HepG2 (cell line): ENCODE measurements around the gene RNPS1. TPM values are rescaled to one million over a fixed set of nuclear protein-coding genes. Genes with fewer than 3 reads are reported as not detected.

Experiments used
- ATAC-seq: fragments of 200-7000 bp; cut with Tn5 transposase; 3 replicates; pipeline ENCODE4 v1.9.1; 2020; ENCODE audit warnings: mild to moderate bottlenecking, moderate library complexity
- BruUV-seq: library from RNA; stranded (reverse); fragments of 400-500 nt; replicated peaks from 2 replicates; lab custom pipeline; 2021; lab: Mats Ljungman, UMichigan
- CTCF ChIA-PET: fragments of 300-600 bp; formaldehyde crosslinking; extraction: SDS; loops from one replicate; lab custom pipeline; 2021; ENCODE audit warnings: low total read pairs, inconsistent platforms, low intra/inter-chr PET ratio; lab: Yijun Ruan, JAX
- POLR2A ChIA-PET: fragments of 350-600 bp; sonication (Branson Sonifier 250); formaldehyde crosslinking; loops from one replicate; lab custom pipeline; 2020; ENCODE audit warnings: antibody characterized with exemption, inconsistent platforms; lab: Yijun Ruan, JAX
- DNase-seq: peaks from one replicate; pipeline ENCODE4 v3.0.0-alpha.2; 2015; ENCODE audit warnings: low spot score
- FAIRE-seq: peaks from 3 replicates; lab custom pipeline; 2011; peaks lifted over from hg19 to GRCh38; lab: Jason Lieb, UNC
- H2AFZ ChIP-seq: one replicate; pipeline ENCODE4 v1.6.1; 2011; ENCODE audit warnings: low read length, inconsistent platforms
- H3K27ac ChIP-seq: fragments of 300-600 bp; 3 replicates; pipeline ENCODE4 v1.8.0; 2011; ENCODE audit warnings: mixed run types, mild to moderate bottlenecking, mixed read lengths, low read length, inconsistent platforms; ENCODE audit not compliant: insufficient read depth; ENCODE audit errors: extremely low read length
- H3K27me3 ChIP-seq, 2 experiments: fragments of 200-600 bp in 1 of 2; 2 replicates in 1 of 2; 3 replicates in 1 of 2; pipeline versions ENCODE4 v1.6.0 to v1.8.0; 2011; ENCODE audit warnings: low read length in 2 of 2, mild to moderate bottlenecking in 2 of 2, moderate library complexity in 2 of 2, inconsistent platforms in 1 of 2; ENCODE audit not compliant: insufficient read depth in 2 of 2, control insufficient read depth in 1 of 2
- H3K36me3 ChIP-seq, 2 experiments: fragments of 200-600 bp in 1 of 2; replicated peaks in 1 of 2; 2 replicates in 1 of 2; 3 replicates in 1 of 2; pipeline versions ENCODE4 v1.5.1 to v1.8.0; 2011; ENCODE audit warnings: low read length in 2 of 2, inconsistent platforms in 1 of 2; ENCODE audit not compliant: insufficient read depth in 2 of 2, control insufficient read depth in 1 of 2
- H3K4me1 ChIP-seq: 2 replicates; pipeline ENCODE4 v1.5.1; 2012; ENCODE audit warnings: low read length, inconsistent platforms; ENCODE audit not compliant: insufficient read depth
- H3K4me2 ChIP-seq: 2 replicates; pipeline ENCODE4 v1.6.0; 2011; ENCODE audit warnings: low read depth, low read length, inconsistent platforms
- H3K4me3 ChIP-seq, 3 experiments: fragments of 200-600 bp in 1 of 3; sonication (generic), shearing (Covaris generic) in 1 of 3; replicated peaks in 1 of 3; 2 replicates each; pipeline ENCODE4 v1.5.1; 2011 to 2016; ENCODE audit warnings: low read length in 3 of 3, inconsistent platforms in 2 of 3, low read depth in 2 of 3, mild to moderate bottlenecking in 2 of 3, control low read depth in 1 of 3, mixed read lengths in 1 of 3; ENCODE audit not compliant: insufficient read depth in 1 of 3
- H3K79me2 ChIP-seq: one replicate; pipeline ENCODE4 v1.6.1; 2011; ENCODE audit warnings: low read length, inconsistent platforms; ENCODE audit not compliant: insufficient read depth
- H3K9ac ChIP-seq: 2 replicates; pipeline ENCODE4 v1.6.0; 2011; ENCODE audit warnings: mild to moderate bottlenecking, low read depth, low read length, inconsistent platforms; ENCODE audit not compliant: insufficient read depth
- H3K9me3 ChIP-seq: 2 replicates; pipeline ENCODE4 v1.5.1; 2012; ENCODE audit warnings: mild to moderate bottlenecking, low read length
- H4K20me1 ChIP-seq: 2 replicates; pipeline ENCODE4 v1.6.0; 2011; ENCODE audit warnings: inconsistent platforms, mild to moderate bottlenecking, low read length, moderate library complexity; ENCODE audit not compliant: insufficient read depth
- CBX5 ChIP-seq: sonication (generic); formaldehyde crosslinking; IDR thresholded peaks from 2 replicates; pipeline ENCODE4 v1.4.0; 2020; ENCODE audit warnings: missing genetic modification reagents, borderline replicate concordance
- CSRNP1 ChIP-seq: sonication (generic); formaldehyde crosslinking; IDR thresholded peaks from 2 replicates; pipeline ENCODE4 v1.8.1; 2023; ENCODE audit warnings: mild to moderate bottlenecking, missing genetic modification reagents
- NFKBIZ ChIP-seq: IDR thresholded peaks from 2 replicates; pipeline ENCODE4 v1.6.1; 2018; ENCODE audit warnings: missing genetic modification reagents, missing compliant biosample characterization
- WGBS: methylation state at CpG from one replicate; pipeline ENCODE4 v1.1.6; 2017; ENCODE audit warnings: low lambda C conversion rate; 5-methylcytosine and 5-hydroxymethylcytosine counted together
- in situ Hi-C: cut with HindIII; loops from 2 replicates; pipeline ENCODE4 v1.10.0; 2017; ENCODE audit warnings: low pct_unique_long_range_greater_than_20kb; ENCODE audit not compliant: extremely low pct_ligation_motif_present
- intact Hi-C: fragments of 100-400 bp; cut with micrococcal nuclease; formaldehyde crosslinking; loops from one replicate; pipeline ENCODE4 v1.10.0; 2022; ENCODE audit not compliant: unreplicated experiment
- polyA plus RNA-seq, 8 experiments: library from polyadenylated mRNA; depleted of rRNA in 3 of 8; stranded (reverse) in 7 of 8; unstranded in 1 of 8; fragments of >200 nt; fragmentation: Illumina TruSeq in 4 of 8; extraction: Trizol in 4 of 8; gene quantifications; 2 replicates each; pipeline versions ENCODE4 v1.2.1 to v1.2.3, GENCODE V29; 2011 to 2016; ENCODE audit warnings: low read depth in 4 of 8, missing spikeins in 1 of 8, mixed read lengths in 1 of 8; ENCODE audit not compliant: insufficient read depth in 1 of 8
- total RNA-seq, 5 experiments: library from RNA; depleted of rRNA; stranded (reverse); fragments of >200 nt; fragmentation: Illumina TruSeq; extraction: Trizol; gene quantifications; 2 replicates each; pipeline ENCODE4 v1.2.3, GENCODE V29; 2016; ENCODE audit warnings: low read depth in 1 of 5
- TF ChIP-seq, protein P1 (sequence below): sonication (generic); formaldehyde crosslinking; IDR thresholded peaks from 2 replicates; pipeline ENCODE4 v1.5.1; 2020; ENCODE audit warnings: mild to moderate bottlenecking, missing genetic modification reagents, borderline replicate concordance

RNPS1 gene
- total and polyA plus RNA-seq, 2 of the 13 experiments (the other 11 are each of a cell fraction or from before 2014, with no cell fraction given), result 126 to 133 TPM

GRCh38 chr16:2206420-2206779 is 61.5 kb downstream of the RNPS1 start:
- H4K20me1 ChIP-seq, result no peaks in the 10 kb centered on the region
- 95% methylated on average over 16 of the region's 18 CpGs for WGBS
- H3K9ac ChIP-seq, result peak overlapping the region; percentile 97
- CTCF ChIA-PET, result no interaction called here
- peaks cover 38% of the 10 kb centered on the region for H3K4me1 ChIP-seq
- H3K79me2 ChIP-seq, result peaks cover 8% of the 10 kb centered on the region
- FAIRE-seq, result no peak
- no peak overlapping the region for H2AFZ ChIP-seq
- POLR2A ChIA-PET, result interaction anchor here (1.0 to 4.3 kb wide), 4 partner anchors 8 to 51 kb away, joined by 3 to 18 read pairs (median 8); partner anchors contain the start of genes PGP and TRAF7
- H3K36me3 ChIP-seq, result peaks cover 2 to 13% of the 10 kb centered on the region in 2 experiments; a peak in 4 of 5 replicates
- H3K27me3 ChIP-seq, result no peaks in the 10 kb centered on the region
- in situ Hi-C loops (no loop called here), intact Hi-C loops (no loop called here)
- H3K27ac ChIP-seq, result peak overlapping the region; percentile 89
- no peaks in the 10 kb centered on the region for H3K9me3 ChIP-seq
- no peak for ATAC-seq
- TF ChIP-seq, protein P1, sequence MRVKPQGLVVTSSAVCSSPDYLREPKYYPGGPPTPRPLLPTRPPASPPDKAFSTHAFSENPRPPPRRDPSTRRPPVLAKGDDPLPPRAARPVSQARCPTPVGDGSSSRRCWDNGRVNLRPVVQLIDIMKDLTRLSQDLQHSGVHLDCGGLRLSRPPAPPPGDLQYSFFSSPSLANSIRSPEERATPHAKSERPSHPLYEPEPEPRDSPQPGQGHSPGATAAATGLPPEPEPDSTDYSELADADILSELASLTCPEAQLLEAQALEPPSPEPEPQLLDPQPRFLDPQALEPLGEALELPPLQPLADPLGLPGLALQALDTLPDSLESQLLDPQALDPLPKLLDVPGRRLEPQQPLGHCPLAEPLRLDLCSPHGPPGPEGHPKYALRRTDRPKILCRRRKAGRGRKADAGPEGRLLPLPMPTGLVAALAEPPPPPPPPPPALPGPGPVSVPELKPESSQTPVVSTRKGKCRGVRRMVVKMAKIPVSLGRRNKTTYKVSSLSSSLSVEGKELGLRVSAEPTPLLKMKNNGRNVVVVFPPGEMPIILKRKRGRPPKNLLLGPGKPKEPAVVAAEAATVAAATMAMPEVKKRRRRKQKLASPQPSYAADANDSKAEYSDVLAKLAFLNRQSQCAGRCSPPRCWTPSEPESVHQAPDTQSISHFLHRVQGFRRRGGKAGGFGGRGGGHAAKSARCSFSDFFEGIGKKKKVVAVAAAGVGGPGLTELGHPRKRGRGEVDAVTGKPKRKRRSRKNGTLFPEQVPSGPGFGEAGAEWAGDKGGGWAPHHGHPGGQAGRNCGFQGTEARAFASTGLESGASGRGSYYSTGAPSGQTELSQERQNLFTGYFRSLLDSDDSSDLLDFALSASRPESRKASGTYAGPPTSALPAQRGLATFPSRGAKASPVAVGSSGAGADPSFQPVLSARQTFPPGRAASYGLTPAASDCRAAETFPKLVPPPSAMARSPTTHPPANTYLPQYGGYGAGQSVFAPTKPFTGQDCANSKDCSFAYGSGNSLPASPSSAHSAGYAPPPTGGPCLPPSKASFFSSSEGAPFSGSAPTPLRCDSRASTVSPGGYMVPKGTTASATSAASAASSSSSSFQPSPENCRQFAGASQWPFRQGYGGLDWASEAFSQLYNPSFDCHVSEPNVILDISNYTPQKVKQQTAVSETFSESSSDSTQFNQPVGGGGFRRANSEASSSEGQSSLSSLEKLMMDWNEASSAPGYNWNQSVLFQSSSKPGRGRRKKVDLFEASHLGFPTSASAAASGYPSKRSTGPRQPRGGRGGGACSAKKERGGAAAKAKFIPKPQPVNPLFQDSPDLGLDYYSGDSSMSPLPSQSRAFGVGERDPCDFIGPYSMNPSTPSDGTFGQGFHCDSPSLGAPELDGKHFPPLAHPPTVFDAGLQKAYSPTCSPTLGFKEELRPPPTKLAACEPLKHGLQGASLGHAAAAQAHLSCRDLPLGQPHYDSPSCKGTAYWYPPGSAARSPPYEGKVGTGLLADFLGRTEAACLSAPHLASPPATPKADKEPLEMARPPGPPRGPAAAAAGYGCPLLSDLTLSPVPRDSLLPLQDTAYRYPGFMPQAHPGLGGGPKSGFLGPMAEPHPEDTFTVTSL (CRISPR knock-in tag), result no peak
- TF ChIP-seq NFKBIZ (CRISPR knock-in tag) (no peak), CBX5 (no peak), CSRNP1 (no peak)
- peak overlapping the region; percentile 71 to 96 (median 83) for H3K4me3 ChIP-seq
- peak overlapping the region; percentile 95 for H3K4me2 ChIP-seq
- no TSS peak for BruUV-seq
- no peak for DNase-seq
